H54 (cell line): Measurements from ENCODE around the gene SPOCK1.
A peak's percentile ranks its signal among the peaks of the same experiment; 100 is the strongest.

Experiments
- DNase-seq: peaks from one replicate; pipeline ENCODE4 v3.0.0; 2011; ENCODE audit warnings: low spot score, mixed read lengths; ENCODE audit not compliant: insufficient read length
- FAIRE-seq: peaks from 3 replicates; lab custom pipeline; 2011; peaks lifted over from hg19 to GRCh38; lab: Jason Lieb, UNC
- POLR2A ChIP-seq: IDR thresholded peaks from 2 replicates; pipeline ENCODE4 v1.6.1; 2011; ENCODE audit warnings: low read depth, mild to moderate bottlenecking, low read length

SPOCK1 gene

DNA sequence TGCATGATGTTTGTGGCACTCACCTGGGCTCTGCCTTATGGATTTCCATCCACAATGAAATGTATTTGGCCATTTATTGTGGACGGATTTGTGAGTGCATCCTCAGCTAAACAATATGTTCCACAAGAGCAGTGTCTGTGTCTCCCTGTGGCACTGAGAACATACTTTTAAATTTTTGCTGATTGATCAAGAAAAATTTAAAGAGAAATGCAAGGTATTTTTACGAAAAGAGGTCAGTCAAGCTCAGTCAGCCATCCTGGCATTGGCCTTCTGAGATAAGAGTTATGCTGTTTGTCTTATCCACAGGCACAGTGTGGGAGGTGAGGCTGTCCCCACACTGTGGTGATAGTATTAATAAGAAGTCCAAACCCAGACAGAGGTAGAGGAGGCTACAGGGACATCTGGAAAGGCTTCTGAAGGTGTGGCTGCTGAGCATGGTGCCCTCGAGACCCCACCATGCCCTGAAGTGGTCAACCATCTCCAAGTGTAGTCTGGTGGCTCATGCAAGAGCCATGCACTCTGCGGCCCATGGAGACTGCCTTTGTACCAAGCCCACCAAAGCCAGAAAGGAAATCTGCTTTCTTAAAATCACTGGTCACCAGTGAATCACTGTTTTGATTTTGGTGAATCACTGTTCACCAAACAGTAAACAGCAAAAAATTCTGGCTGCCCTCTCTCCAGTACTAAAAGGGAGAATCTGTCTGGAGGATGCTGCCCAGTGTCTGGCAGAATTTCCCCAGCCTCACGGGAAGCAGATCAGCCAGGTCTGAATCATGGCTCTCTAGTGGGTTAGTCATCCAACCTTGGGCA is 28.8 kb downstream of the SPOCK1 start:
- no peak for TF ChIP-seq POLR2A
- FAIRE-seq = no peak
- peak; percentile 65 for DNase-seq

DNA sequence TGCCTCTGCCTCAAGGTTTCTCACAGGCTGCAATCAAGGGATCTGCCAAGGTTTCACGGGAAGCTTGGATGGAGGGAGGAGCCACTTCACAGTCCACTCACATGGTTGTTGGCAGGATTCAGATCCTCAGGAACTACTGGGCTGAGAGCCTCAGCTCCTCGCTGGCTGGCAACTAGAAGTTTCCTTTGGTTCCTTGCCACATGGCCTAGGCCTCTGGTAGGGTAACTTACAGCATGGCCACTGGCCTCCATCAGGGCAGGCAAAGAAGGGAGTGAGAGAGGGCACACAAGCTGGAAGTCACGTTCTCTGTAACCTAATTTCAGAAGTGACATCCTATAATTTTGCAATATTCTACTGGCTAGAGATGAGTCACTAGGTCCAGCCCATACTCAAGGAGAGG is 32.2 kb downstream of the SPOCK1 start:
- DNase-seq (no peak), FAIRE-seq (no peak)
- TF ChIP-seq POLR2A = no peak

- FAIRE-seq (no peak), DNase-seq (no peak)
- TF ChIP-seq POLR2A = no peak
These were observed 33.2 kb downstream of the SPOCK1 start for GRCh38 chr5:137465930-137466329.

GRCh38 chr5:137462816-137463520 is 36.2 kb downstream of the SPOCK1 start:
- TF ChIP-seq POLR2A = no peak
- FAIRE-seq (no peak), DNase-seq (no peak)

GRCh38 chr5:137462265-137462590 is 36.9 kb downstream of the SPOCK1 start:
- FAIRE-seq = no peak

GRCh38 chr5:137461391-137462264 is 37.5 kb downstream of the SPOCK1 start:
- no peak for TF ChIP-seq POLR2A
- FAIRE-seq (no peak), DNase-seq (no peak)

More at GRCh38 chr5:137462265-137462590, 36.9 kb downstream of the SPOCK1 start:
- DNase-seq = no peak
- TF ChIP-seq POLR2A = no peak

DNA sequence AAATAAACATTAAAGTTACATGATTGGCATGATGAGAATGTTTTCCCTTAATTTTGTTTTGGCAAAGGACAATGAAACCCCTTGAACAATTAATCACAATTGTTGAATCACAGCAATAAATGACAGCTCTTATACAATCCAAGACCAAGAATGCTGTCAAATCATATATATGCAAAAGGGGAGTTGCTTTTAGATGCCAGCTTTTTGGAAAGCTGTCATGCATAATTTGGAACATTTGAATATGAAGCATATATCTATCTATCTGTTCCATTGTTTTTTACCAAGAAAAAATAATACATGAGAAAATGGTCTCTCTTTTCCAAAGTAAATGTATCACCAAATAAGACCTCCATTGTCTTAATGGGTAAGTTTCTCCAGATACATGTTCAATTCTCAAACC is 44.5 kb downstream of the SPOCK1 start:
- no peak for TF ChIP-seq POLR2A
- no peak for FAIRE-seq
- no peak for DNase-seq

- no peak for TF ChIP-seq POLR2A
- DNase-seq (no peak), FAIRE-seq (no peak)
These were observed 45.5 kb downstream of the SPOCK1 start for GRCh38 chr5:137453483-137454080.

- no peak for TF ChIP-seq POLR2A
- FAIRE-seq (no peak), DNase-seq (no peak)
These were observed 48.4 kb downstream of the SPOCK1 start for GRCh38 chr5:137450759-137451158.

DNA sequence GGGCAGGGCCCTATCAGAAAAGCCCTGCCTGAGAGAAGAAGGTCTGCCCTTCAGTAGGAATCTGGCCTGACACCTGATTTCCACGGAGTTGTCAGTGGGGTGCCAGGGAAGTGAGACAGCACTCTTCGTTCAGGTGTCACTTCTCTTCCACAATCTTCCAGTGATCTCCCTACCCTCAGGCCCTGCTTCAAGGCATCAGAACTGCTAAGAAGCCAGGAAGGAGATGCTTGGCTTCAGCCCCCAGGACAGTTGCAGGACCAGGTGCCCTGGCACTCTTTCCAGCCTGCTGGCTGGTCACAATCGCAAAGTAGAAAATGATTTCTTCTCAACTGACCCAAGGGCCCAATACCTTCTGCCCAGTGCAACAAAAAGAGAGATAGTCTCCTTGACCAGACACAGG is 50.3 kb downstream of the SPOCK1 start:
- FAIRE-seq (no peak), DNase-seq (no peak)
- TF ChIP-seq POLR2A = no peak

GRCh38 chr5:137446615-137447014 is 52.5 kb downstream of the SPOCK1 start:
- FAIRE-seq (no peak), DNase-seq (no peak)

DNA sequence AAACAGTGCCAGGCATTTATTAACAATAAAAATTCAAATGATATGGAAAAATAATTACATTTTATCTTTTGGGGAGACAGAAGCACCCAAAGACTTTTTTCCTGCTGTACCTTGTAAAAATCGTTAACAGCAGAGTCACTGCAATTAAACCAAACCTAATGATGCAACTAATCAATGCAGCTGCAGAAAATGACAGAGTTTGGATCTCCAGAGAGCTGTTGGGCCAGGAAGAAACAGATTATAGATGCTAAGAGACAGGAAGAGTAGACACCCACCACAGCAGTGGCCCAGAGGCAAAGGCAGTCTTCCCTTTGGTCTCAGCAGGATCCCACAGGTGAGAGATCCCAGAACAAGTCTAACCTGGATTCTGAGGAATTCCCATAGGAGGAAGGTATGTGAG is 53.0 kb downstream of the SPOCK1 start:
- no peak for TF ChIP-seq POLR2A
- FAIRE-seq = no peak
- DNase-seq = no peak

More at GRCh38 chr5:137446615-137447014, 52.5 kb downstream of the SPOCK1 start:
- no peak for TF ChIP-seq POLR2A

- no peak for FAIRE-seq
- no peak for TF ChIP-seq POLR2A
- DNase-seq = no peak
These were observed 56.5 kb downstream of the SPOCK1 start for GRCh38 chr5:137442660-137443059.
